Right ventricle myocardium superior (tissue), 1 donor: Measurements from ENCODE around the gene PROCR. TPM values are rescaled to one million over a fixed set of nuclear protein-coding genes. Genes with fewer than 3 reads are reported as not detected.
"Not testable (repeated sequence)": the region's sequence is repeated elsewhere in the genome, so short reads cannot be mapped to it uniquely, and the experiment has no call there.

ENCODE experiments used
- ATAC-seq: fragments of 200-7000 bp; cut with Tn5 transposase; one replicate; pipeline ENCODE4 v1.9.1; 2020; ENCODE audit warnings: mild to moderate bottlenecking; ENCODE audit not compliant: poor library complexity
- DNase-seq: peaks from one replicate; pipeline ENCODE4 v3.0.0-alpha.2; 2020
- intact Hi-C: fragments of 100-400 bp; cut with DNase I; formaldehyde crosslinking; loops from one replicate; pipeline ENCODE4 v1.11.2; 2022
- total RNA-seq: library from RNA; stranded (reverse); fragmentation: NEBNext Ultra II Directional; extraction: Animal tissue kit (Norgen Biotek cat#: 25700); gene quantifications from one replicate; pipeline ENCODE4 v1.2.1, GENCODE V29; 2021
- donor health status: DM: no; HTN: yes; CAD: no; lungs with severe emphysema.

The PROCR gene
- total RNA-seq, 1 donor from 2014 or later: 9.3 TPM

GRCh38 chr20:35187584-35188190, 15.8 kb downstream of the PROCR start:
- DNase-seq: no peak
- ATAC-seq: no peak
- intact Hi-C loops: no loop called here

GRCh38 chr20:35189223-35189622, 17.4 kb downstream of the PROCR start:
- ATAC-seq, intact Hi-C loops, DNase-seq: not testable (repeated sequence)

- ATAC-seq (no peak), DNase-seq (no peak)
- intact Hi-C loops: no loop called here
Measured at GRCh38 chr20:35190556-35190955, 18.7 kb downstream of the PROCR start.

- DNase-seq: no peak
- ATAC-seq: no peak
- intact Hi-C loops: no loop called here
Measured at GRCh38 chr20:35191419-35192117, 19.7 kb downstream of the PROCR start.

- DNase-seq: no peak
Measured at GRCh38 chr20:35192118-35192872, 20.4 kb downstream of the PROCR start.

GRCh38 chr20:35193031-35193791, 21.3 kb downstream of the PROCR start:
- DNase-seq, intact Hi-C loops, ATAC-seq: not testable (repeated sequence)

More at GRCh38 chr20:35192118-35192872, 20.4 kb downstream of the PROCR start:
- intact Hi-C loops: no loop called here
- ATAC-seq: no peak

- intact Hi-C loops: no loop called here
- DNase-seq: no peak
Measured at GRCh38 chr20:35196313-35196712, 24.4 kb downstream of the PROCR start.

GRCh38 chr20:35199740-35200139, 27.9 kb downstream of the PROCR start:
- intact Hi-C loops: no loop called here

More at GRCh38 chr20:35196313-35196712, 24.4 kb downstream of the PROCR start:
- ATAC-seq: no peak

GRCh38 chr20:35200267-35200666, 28.4 kb downstream of the PROCR start:
- ATAC-seq: no peak
- DNase-seq: no peak
- intact Hi-C loops: no loop called here

More at GRCh38 chr20:35199740-35200139, 27.9 kb downstream of the PROCR start:
- DNase-seq (no peak), ATAC-seq (no peak)

- DNase-seq, intact Hi-C loops, ATAC-seq: not testable (repeated sequence)
Measured at GRCh38 chr20:35201467-35201866, 29.6 kb downstream of the PROCR start.

- intact Hi-C loops: loop anchor here (5.0 kb wide), 1 partner anchor 110 kb away; no protein-coding TSS in a partner anchor
- no peak for ATAC-seq
- no peak for DNase-seq
Measured at GRCh38 chr20:35206802-35207201, 34.9 kb downstream of the PROCR start.

GRCh38 chr20:35207950-35208611, 36.2 kb downstream of the PROCR start:
- intact Hi-C loops: loop anchor here (2.0 to 5.0 kb wide), 2 partner anchors 65 to 111 kb away; no protein-coding TSS in a partner anchor
- ATAC-seq (peak; percentile 98), DNase-seq (peak; percentile 73)

GRCh38 chr20:35215066-35215956, 43.4 kb downstream of the PROCR start:
- DNase-seq (no peak), ATAC-seq (no peak)
- intact Hi-C loops: no loop called here

- no peak for ATAC-seq
- intact Hi-C loops: no loop called here
- DNase-seq: no peak
Measured at GRCh38 chr20:35216541-35216940, 44.7 kb downstream of the PROCR start.

GRCh38 chr20:35223941-35224340, 52.1 kb downstream of the PROCR start:
- intact Hi-C loops: no loop called here
- DNase-seq: no peak
- ATAC-seq: no peak

GRCh38 chr20:35224536-35224935, 52.7 kb downstream of the PROCR start:
- intact Hi-C loops: no loop called here
- no peak for DNase-seq
- ATAC-seq: no peak
